Measurements from ENCODE around the gene ORC3.

DNA sequence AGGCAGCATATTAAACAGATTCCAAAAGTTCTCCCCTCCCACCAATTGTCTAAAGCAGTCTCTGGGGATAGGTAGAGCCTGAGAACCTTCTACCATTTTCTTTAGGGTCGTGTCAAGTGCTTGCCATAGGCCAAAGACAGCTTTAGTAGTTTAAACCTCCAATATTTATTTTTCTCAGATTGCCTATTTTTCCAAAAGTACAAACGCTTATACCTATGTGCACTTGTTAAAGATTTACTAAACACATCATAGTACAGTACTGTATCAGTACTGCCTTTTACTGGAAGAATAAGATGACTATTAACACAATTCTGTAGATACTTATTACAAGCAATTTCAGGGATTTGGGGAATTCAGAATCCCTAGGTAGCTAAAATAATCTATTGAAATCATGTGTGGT is 82.7 kb downstream of the ORC3 start:
- TF ChIP-seq, protein P1, sequence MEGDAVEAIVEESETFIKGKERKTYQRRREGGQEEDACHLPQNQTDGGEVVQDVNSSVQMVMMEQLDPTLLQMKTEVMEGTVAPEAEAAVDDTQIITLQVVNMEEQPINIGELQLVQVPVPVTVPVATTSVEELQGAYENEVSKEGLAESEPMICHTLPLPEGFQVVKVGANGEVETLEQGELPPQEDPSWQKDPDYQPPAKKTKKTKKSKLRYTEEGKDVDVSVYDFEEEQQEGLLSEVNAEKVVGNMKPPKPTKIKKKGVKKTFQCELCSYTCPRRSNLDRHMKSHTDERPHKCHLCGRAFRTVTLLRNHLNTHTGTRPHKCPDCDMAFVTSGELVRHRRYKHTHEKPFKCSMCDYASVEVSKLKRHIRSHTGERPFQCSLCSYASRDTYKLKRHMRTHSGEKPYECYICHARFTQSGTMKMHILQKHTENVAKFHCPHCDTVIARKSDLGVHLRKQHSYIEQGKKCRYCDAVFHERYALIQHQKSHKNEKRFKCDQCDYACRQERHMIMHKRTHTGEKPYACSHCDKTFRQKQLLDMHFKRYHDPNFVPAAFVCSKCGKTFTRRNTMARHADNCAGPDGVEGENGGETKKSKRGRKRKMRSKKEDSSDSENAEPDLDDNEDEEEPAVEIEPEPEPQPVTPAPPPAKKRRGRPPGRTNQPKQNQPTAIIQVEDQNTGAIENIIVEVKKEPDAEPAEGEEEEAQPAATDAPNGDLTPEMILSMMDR (IDR thresholded peaks at IDR 0.05) = no peak
- TF ChIP-seq POLR2AphosphoS5 (IDR thresholded peaks at IDR 0.05; ENCODE audit: insufficient read depth in 1 of 2, low read depth in 1 of 2) = no peak
